NT2/D1 (cell line): Measurements from ENCODE around the gene GRIPAP1.

Experiments used
- DNase-seq: peaks from one replicate; pipeline ENCODE4 v3.0.0-alpha.2; 2011; ENCODE audit warnings: low read depth, low spot score
- H3K27me3 ChIP-seq: 2 replicates; pipeline ENCODE4 v1.6.0; 2011; ENCODE audit warnings: mild to moderate bottlenecking; ENCODE audit not compliant: insufficient read length, insufficient read depth
- H3K36me3 ChIP-seq: 2 replicates; pipeline ENCODE4 v1.6.1; 2011; ENCODE audit warnings: mild to moderate bottlenecking, low read length, mixed read lengths; ENCODE audit not compliant: insufficient read depth, insufficient read length
- H3K4me1 ChIP-seq: 2 replicates; pipeline ENCODE4 v1.5.1; 2011; ENCODE audit not compliant: insufficient read depth, insufficient read length
- H3K4me3 ChIP-seq: 2 replicates; pipeline ENCODE4 v1.5.1; 2011; ENCODE audit warnings: low read depth; ENCODE audit not compliant: insufficient read length
- H3K9ac ChIP-seq: 2 replicates; pipeline ENCODE4 v1.6.0; 2011; ENCODE audit warnings: low read depth; ENCODE audit not compliant: insufficient read length
- H3K9me3 ChIP-seq: 2 replicates; pipeline ENCODE4 v1.5.1; 2011; ENCODE audit warnings: mild to moderate bottlenecking, low read length; ENCODE audit not compliant: insufficient read depth
- SUZ12 ChIP-seq: IDR thresholded peaks from 2 replicates; pipeline ENCODE4 v1.6.1; 2011; ENCODE audit not compliant: insufficient read length, insufficient read depth; ENCODE audit errors: extremely low read depth
- YY1 ChIP-seq: IDR thresholded peaks from 2 replicates; pipeline ENCODE4 v1.6.1; 2011; ENCODE audit not compliant: insufficient read length, insufficient read depth
- ZNF274 ChIP-seq: IDR thresholded peaks from 2 replicates; pipeline ENCODE4 v1.6.1; 2011; ENCODE audit warnings: mild to moderate bottlenecking, low read depth, low read length

Gene GRIPAP1

GRCh38 chrX:49040376-49040955 is 38.4 kb upstream of the GRIPAP1 start:
- Histone ChIP-seq H3K4me3 (peak overlapping the region; percentile 22), H3K9ac (peak overlapping the region; percentile 16), H3K9me3 (no peaks in the 10 kb centered on the region), H3K4me1 (peaks cover 7% of the 10 kb centered on the region), H3K36me3 (peaks cover 35% of the 10 kb centered on the region), H3K27me3 (no peaks in the 10 kb centered on the region)
- DNase-seq: no peak
- no peak for TF ChIP-seq YY1
- TF ChIP-seq ZNF274: no peak
- TF ChIP-seq SUZ12: no peak

- H3K9ac ChIP-seq: peak overlapping the region; percentile 62
- H3K4me1 ChIP-seq: peaks cover 7% of the 10 kb centered on the region
- no peak for TF ChIP-seq SUZ12
- TF ChIP-seq YY1: no peak
- TF ChIP-seq ZNF274: no peak
- peaks cover 36% of the 10 kb centered on the region for H3K36me3 ChIP-seq
- no peaks in the 10 kb centered on the region for H3K27me3 ChIP-seq
- no peaks in the 10 kb centered on the region for H3K9me3 ChIP-seq
- peak; percentile 97 for DNase-seq
- H3K4me3 ChIP-seq: peak overlapping the region; percentile 22
Measured at GRCh38 chrX:49039598-49040375, 37.7 kb upstream of the GRIPAP1 start.

GRCh38 chrX:49037883-49038475 is 35.9 kb upstream of the GRIPAP1 start:
- Histone ChIP-seq H3K36me3 (peaks cover 54% of the 10 kb centered on the region), H3K9me3 (no peaks in the 10 kb centered on the region), H3K4me3 (no peak overlapping the region), H3K27me3 (no peaks in the 10 kb centered on the region), H3K4me1 (peaks cover 7% of the 10 kb centered on the region), H3K9ac (no peak overlapping the region)
- no peak for DNase-seq
- TF ChIP-seq YY1 (no peak), SUZ12 (no peak), ZNF274 (no peak)

GRCh38 chrX:49030283-49030682 is 28.2 kb upstream of the GRIPAP1 start:
- DNase-seq: no peak
- H3K9me3 ChIP-seq: no peaks in the 10 kb centered on the region
- no peaks in the 10 kb centered on the region for H3K27me3 ChIP-seq
- TF ChIP-seq ZNF274 (no peak), YY1 (no peak), SUZ12 (no peak)
- H3K4me1 ChIP-seq: peaks cover 3% of the 10 kb centered on the region
- no peak overlapping the region for H3K4me3 ChIP-seq
- peaks cover 73% of the 10 kb centered on the region for H3K36me3 ChIP-seq
- H3K9ac ChIP-seq: no peak overlapping the region

GRCh38 chrX:49029876-49030275 is 27.8 kb upstream of the GRIPAP1 start:
- H3K9me3 ChIP-seq: no peaks in the 10 kb centered on the region
- peaks cover 73% of the 10 kb centered on the region for H3K36me3 ChIP-seq
- no peak for TF ChIP-seq YY1
- TF ChIP-seq ZNF274: no peak
- no peak for TF ChIP-seq SUZ12
- H3K4me3 ChIP-seq: no peak overlapping the region
- DNase-seq: no peak
- no peak overlapping the region for H3K9ac ChIP-seq
- no peaks in the 10 kb centered on the region for H3K27me3 ChIP-seq
- peaks cover 3% of the 10 kb centered on the region for H3K4me1 ChIP-seq

GRCh38 chrX:49019599-49020249 is 17.7 kb upstream of the GRIPAP1 start:
- Histone ChIP-seq H3K9ac (no peak overlapping the region), H3K27me3 (no peaks in the 10 kb centered on the region), H3K36me3 (peaks cover 5% of the 10 kb centered on the region), H3K9me3 (no peaks in the 10 kb centered on the region), H3K4me1 (no peaks in the 10 kb centered on the region), H3K4me3 (no peak overlapping the region)
- TF ChIP-seq SUZ12: no peak
- TF ChIP-seq YY1: no peak
- no peak for TF ChIP-seq ZNF274
- no peak for DNase-seq

- Histone ChIP-seq H3K9me3 (no peaks in the 10 kb centered on the region), H3K36me3 (no peaks in the 10 kb centered on the region), H3K27me3 (no peaks in the 10 kb centered on the region), H3K4me3 (no peak overlapping the region), H3K9ac (no peak overlapping the region), H3K4me1 (no peaks in the 10 kb centered on the region)
- DNase-seq: no peak
- TF ChIP-seq SUZ12 (no peak), YY1 (no peak), ZNF274 (no peak)
Measured at GRCh38 chrX:49019050-49019449, 17.0 kb upstream of the GRIPAP1 start.
